Nephron progenitor cell (in vitro differentiated cells): ENCODE data around the gene MCOLN2.

Source experiments
- DNase-seq: peaks from one replicate; pipeline ENCODE4 v3.0.0; 2021
- H3K27ac Mint-ChIP-seq: 2 replicates; pipeline ENCODE4 v1.8.0; 2021; ENCODE audit warnings: mild to moderate bottlenecking, moderate library complexity, mixed read lengths
- H3K27me3 Mint-ChIP-seq: 2 replicates; pipeline ENCODE4 v1.8.0; 2021; ENCODE audit warnings: mild to moderate bottlenecking, low read depth, mixed read lengths; ENCODE audit not compliant: poor library complexity
- H3K36me3 Mint-ChIP-seq: 2 replicates; pipeline ENCODE4 v1.8.0; 2021; ENCODE audit warnings: low read depth, mixed read lengths
- H3K4me1 Mint-ChIP-seq: 2 replicates; pipeline ENCODE4 v1.8.0; 2021; ENCODE audit warnings: mixed read lengths
- H3K4me3 Mint-ChIP-seq: 2 replicates; pipeline ENCODE4 v1.8.0; 2021; ENCODE audit warnings: mild to moderate bottlenecking, moderate library complexity, mixed read lengths
- H3K9me3 Mint-ChIP-seq: 2 replicates; pipeline ENCODE4 v1.8.0; 2021; ENCODE audit warnings: mild to moderate bottlenecking, moderate library complexity, mixed read lengths
- TF ChIP-seq, protein P1 (sequence below): fragments of 200-600 bp; sonication (generic); IDR thresholded peaks from 2 replicates; pipeline ENCODE4 v1.5.0; 2021; ENCODE audit warnings: antibody characterized with exemption

MCOLN2 gene

DNA sequence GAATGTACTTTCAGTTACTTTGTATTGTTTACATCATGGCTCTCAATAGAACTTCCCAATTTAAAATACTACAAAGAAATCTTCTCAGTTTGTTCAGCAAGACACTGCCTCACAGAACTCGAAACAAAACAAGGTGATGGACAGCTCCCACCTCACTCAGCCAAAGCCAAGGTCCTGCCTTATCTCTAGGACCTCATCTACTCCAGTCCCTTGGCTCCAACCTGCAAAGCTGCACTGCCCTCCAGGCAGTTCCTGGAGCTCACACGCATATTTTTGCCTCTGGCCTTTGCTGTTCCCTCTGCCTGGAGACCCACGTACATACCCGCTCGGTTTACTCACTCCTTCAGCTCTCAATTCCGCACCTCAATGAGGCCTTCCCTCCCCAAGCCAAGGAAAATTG, 40.3 kb downstream of the MCOLN2 start:
- Mint-ChIP-seq H3K4me3 (no peak overlapping the region), H3K36me3 (no peaks in the 10 kb centered on the region), H3K4me1 (no peaks in the 10 kb centered on the region), H3K27ac (no peak overlapping the region), H3K27me3 (peaks cover 32% of the 10 kb centered on the region), H3K9me3 (no peaks in the 10 kb centered on the region)
- no peak for DNase-seq
- TF ChIP-seq, protein P1, sequence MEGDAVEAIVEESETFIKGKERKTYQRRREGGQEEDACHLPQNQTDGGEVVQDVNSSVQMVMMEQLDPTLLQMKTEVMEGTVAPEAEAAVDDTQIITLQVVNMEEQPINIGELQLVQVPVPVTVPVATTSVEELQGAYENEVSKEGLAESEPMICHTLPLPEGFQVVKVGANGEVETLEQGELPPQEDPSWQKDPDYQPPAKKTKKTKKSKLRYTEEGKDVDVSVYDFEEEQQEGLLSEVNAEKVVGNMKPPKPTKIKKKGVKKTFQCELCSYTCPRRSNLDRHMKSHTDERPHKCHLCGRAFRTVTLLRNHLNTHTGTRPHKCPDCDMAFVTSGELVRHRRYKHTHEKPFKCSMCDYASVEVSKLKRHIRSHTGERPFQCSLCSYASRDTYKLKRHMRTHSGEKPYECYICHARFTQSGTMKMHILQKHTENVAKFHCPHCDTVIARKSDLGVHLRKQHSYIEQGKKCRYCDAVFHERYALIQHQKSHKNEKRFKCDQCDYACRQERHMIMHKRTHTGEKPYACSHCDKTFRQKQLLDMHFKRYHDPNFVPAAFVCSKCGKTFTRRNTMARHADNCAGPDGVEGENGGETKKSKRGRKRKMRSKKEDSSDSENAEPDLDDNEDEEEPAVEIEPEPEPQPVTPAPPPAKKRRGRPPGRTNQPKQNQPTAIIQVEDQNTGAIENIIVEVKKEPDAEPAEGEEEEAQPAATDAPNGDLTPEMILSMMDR = no peak

DNA sequence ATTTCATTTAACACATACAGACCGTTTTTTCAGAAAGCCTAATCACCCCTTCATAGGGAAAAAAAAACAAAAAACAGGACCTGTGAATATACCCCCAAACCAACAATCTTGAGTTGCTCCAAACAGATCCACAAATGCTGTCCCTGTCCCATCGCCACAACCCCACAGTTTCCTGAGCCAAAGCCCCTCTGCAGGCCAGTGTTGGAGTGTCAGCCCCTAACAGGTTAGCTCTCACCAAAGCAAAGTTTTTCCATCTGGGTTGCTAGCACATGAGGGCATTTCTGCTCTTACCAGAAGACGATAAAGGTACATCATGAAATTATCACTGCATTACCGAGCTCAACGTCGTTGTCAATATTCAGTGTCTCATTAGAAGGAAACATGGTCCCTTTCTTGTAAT, 40.8 kb downstream of the MCOLN2 start:
- Mint-ChIP-seq H3K36me3 (no peaks in the 10 kb centered on the region), H3K27me3 (peaks cover 31% of the 10 kb centered on the region), H3K4me3 (no peak overlapping the region), H3K9me3 (peaks cover under 1% of the 10 kb centered on the region), H3K4me1 (no peaks in the 10 kb centered on the region), H3K27ac (no peak overlapping the region)
- TF ChIP-seq, protein P1 = no peak
- DNase-seq = no peak

DNA sequence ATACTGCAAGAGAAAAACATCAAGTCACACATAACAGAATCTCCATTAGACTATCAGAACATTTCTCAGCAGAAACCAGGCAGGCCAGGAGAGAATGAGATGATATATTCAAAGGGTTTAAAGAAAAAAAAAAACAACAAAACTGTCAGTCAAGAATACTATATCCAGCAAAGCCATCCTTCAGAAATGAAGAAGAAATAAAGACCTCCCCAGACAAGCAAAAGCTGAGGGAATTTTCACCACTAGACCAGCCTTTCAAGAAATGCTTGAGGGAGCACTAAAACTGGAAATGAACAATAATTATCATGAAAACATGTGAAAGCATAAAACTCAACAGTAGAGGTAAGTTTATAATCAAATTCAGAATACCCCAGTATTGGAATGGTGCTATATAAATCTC, 47.2 kb downstream of the MCOLN2 start:
- Mint-ChIP-seq H3K27me3 (peaks cover 24% of the 10 kb centered on the region), H3K36me3 (peaks cover 3% of the 10 kb centered on the region), H3K4me1 (peaks cover 10% of the 10 kb centered on the region), H3K27ac (no peak overlapping the region), H3K9me3 (peaks cover 25% of the 10 kb centered on the region), H3K4me3 (no peak overlapping the region)
- no peak for DNase-seq
- TF ChIP-seq, protein P1 = no peak

DNA sequence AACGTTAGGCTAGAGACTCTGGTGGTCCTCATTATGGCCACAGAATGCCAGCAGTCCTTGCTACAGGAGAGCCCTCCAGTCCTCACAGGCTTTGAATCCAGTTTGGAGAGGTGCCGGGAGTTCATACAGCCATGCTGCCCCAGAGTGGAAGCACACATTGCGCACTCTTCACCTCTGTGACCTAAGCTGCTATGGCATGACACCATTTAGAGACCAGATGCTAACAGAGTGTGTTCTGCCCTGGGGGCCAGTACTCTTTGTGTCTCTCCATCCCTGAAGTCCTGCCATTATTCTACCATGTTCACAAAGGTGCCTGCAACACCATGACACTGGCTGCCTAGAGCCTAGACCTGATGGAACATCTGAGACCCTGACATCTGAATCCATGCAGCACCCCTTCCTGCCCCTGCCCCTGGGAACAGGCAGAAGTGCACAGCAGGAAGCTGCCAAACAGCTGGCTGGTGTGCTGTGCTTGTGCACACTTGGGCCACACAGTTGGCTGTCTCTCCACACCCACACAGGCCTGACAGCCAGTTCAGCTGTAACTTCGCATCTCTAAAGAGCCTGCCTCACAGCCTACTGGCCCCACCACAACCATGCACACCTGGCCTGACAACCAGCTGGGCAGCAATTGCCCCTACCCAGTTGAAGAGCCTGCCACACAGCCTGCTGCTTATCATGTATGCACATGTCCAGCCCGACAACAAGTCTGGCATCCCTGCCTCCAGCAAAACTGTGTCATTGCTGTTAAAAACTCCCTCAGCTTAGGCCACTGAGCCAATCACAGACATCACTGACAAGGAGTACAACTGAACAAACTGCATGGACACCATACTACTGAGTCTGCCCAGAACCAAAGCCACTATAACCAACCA, 49.1 kb downstream of the MCOLN2 start:
- no peak for DNase-seq
- TF ChIP-seq, protein P1 = no peak
- Mint-ChIP-seq H3K4me1 (peaks cover 10% of the 10 kb centered on the region), H3K36me3 (peaks cover 3% of the 10 kb centered on the region), H3K27ac (no peak overlapping the region), H3K27me3 (peaks cover 27% of the 10 kb centered on the region), H3K4me3 (no peak overlapping the region), H3K9me3 (peaks cover 25% of the 10 kb centered on the region)

DNA sequence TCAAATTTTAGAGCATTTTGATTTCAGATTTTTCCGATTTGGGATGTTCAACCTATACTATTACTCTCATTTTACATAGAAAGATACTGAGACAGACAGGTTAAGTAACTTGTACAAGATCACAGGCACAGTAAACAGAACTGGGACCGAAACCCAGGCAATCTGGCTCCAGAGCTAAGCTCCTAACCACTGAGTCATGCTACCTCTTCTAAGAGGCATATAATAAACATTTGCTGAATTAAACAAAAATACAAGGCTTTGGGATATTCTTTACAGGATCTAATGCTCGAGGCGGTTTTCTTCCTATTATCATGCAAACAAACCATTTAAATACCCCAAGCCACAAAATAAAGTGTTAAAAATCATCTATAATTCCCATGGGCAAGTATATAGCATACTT, 50.3 kb downstream of the MCOLN2 start:
- Mint-ChIP-seq H3K4me3 (no peak overlapping the region), H3K27me3 (peaks cover 23% of the 10 kb centered on the region), H3K36me3 (peaks cover 3% of the 10 kb centered on the region), H3K27ac (no peak overlapping the region), H3K9me3 (peaks cover 25% of the 10 kb centered on the region), H3K4me1 (peaks cover 10% of the 10 kb centered on the region)
- DNase-seq = no peak
- TF ChIP-seq, protein P1 = no peak
